GM23248 (cell line): Measurements from ENCODE around the gene CCDC92.
"Not testable (repeated sequence)": the region's sequence is repeated elsewhere in the genome, so short reads cannot be mapped to it uniquely, and the experiment has no call there.

Experiments
- EZH2 ChIP-seq: fragments of 200-600 bp; sonication (generic); IDR thresholded peaks from 2 replicates; pipeline ENCODE4 v1.6.1; 2018; ENCODE audit warnings: antibody characterized with exemption, mild to moderate bottlenecking; ENCODE audit not compliant: insufficient read depth, poor library complexity, severe bottlenecking
- EZH2phosphoT487 ChIP-seq: fragments of 200-600 bp; sonication (generic); IDR thresholded peaks from 2 replicates; pipeline ENCODE4 v1.6.1; 2018; ENCODE audit warnings: antibody characterized with exemption, moderate library complexity, mild to moderate bottlenecking, low read depth; ENCODE audit not compliant: insufficient read depth

GRCh38 chr12:123911672-123912409 is 60.8 kb downstream of the CCDC92 start:
- not testable (repeated sequence) for TF ChIP-seq EZH2, EZH2phosphoT487
